Measurements from ENCODE around the gene NOXA1.
"Not testable (repeated sequence)": the region's sequence is repeated elsewhere in the genome, so short reads cannot be mapped to it uniquely, and the experiment has no call there.

Gene NOXA1

GRCh38 chr9:137465000-137465719 is 42.0 kb downstream of the NOXA1 start:
- Histone ChIP-seq H3K36me3 (replicated peaks in 1 of 2; ENCODE audit: control insufficient read depth in 2 of 2, insufficient read depth in 2 of 2, low read length in 2 of 2) (no peaks in the 10 kb centered on the region), H2BK5ac (ENCODE audit: low read length) (peak overlapping the region; percentile 46), H2BK120ac (ENCODE audit: low read depth, low read length) (no peak overlapping the region), H4K91ac (ENCODE audit: low read depth, low read length, poor library complexity) (peak overlapping the region; percentile 12), H3K9me3 (replicated peaks in 1 of 2; ENCODE audit: control insufficient read depth in 2 of 2, insufficient read depth in 1 of 2, low read depth in 1 of 2, low read length in 2 of 2) (peaks cover 0 to 2% of the 10 kb centered on the region in 2 donors), H3K4ac (ENCODE audit: low read length) (no peak overlapping the region), H3K4me2 (ENCODE audit: insufficient read depth, low read length, poor library complexity, severe bottlenecking) (no peak overlapping the region), H3K4me1 (ENCODE audit: control insufficient read depth in 2 of 2, insufficient read depth in 1 of 2, low read depth in 1 of 2, low read length in 2 of 2) (no peaks in the 10 kb centered on the region), H3K23ac (ENCODE audit: low read depth, low read length, poor library complexity) (peak overlapping the region; percentile 73), H3K4me3 (ENCODE audit: low read length in 2 of 2) (no peak overlapping the region), H3K14ac (ENCODE audit: low read length) (peak overlapping the region; percentile 75), H4K8ac (ENCODE audit: low read depth, low read length) (peak overlapping the region; percentile 65), H2AFZ (ENCODE audit: low read length) (no peak overlapping the region), H2BK15ac (ENCODE audit: low read length) (no peak overlapping the region), H3K27me3 (ENCODE audit: control insufficient read depth in 3 of 3, insufficient read depth in 3 of 3, low read depth in 1 of 3, low read length in 3 of 3) (peaks cover 0 to 6% (median 5%) of the 10 kb centered on the region in 3 experiments), H2BK12ac (ENCODE audit: low read length) (no peak overlapping the region), H3K18ac (ENCODE audit: low read length) (no peak overlapping the region), H3K79me1 (ENCODE audit: low read depth, low read length) (no peaks in the 10 kb centered on the region), H2AK5ac (ENCODE audit: low read depth, low read length) (peak overlapping the region; percentile 91), H3K27ac (replicated peaks; ENCODE audit: low read length) (no peak overlapping the region), H3K9ac (ENCODE audit: low read depth, low read length, poor library complexity) (no peak overlapping the region)
- WGBS, 2 donors (ENCODE audit: extremely low coverage in 2 of 2, insufficient read length in 2 of 2, insufficient replicate concordance in 1 of 2) = no CpG with 5 or more reads among the region's 23 CpGs
- no peak for DNase-seq (ENCODE audit: low spot score)

- no peak for DNase-seq (ENCODE audit: low spot score)
- Histone ChIP-seq H3K14ac (ENCODE audit: low read length) (peak overlapping the region; percentile 21), H3K4me3 (ENCODE audit: low read length in 2 of 2) (peak overlapping the region in 1 of 2 donors; percentile 42), H3K23ac (ENCODE audit: low read depth, low read length, poor library complexity) (no peak overlapping the region), H2BK12ac (ENCODE audit: low read length) (no peak overlapping the region), H3K4me1 (ENCODE audit: control insufficient read depth in 2 of 2, insufficient read depth in 1 of 2, low read depth in 1 of 2, low read length in 2 of 2) (no peaks in the 10 kb centered on the region), H3K36me3 (replicated peaks in 1 of 2; ENCODE audit: control insufficient read depth in 2 of 2, insufficient read depth in 2 of 2, low read length in 2 of 2) (no peaks in the 10 kb centered on the region), H2AFZ (ENCODE audit: low read length) (no peak overlapping the region), H3K27me3 (ENCODE audit: control insufficient read depth in 3 of 3, insufficient read depth in 3 of 3, low read depth in 1 of 3, low read length in 3 of 3) (peaks cover 0 to 6% (median 5%) of the 10 kb centered on the region in 3 experiments), H2BK15ac (ENCODE audit: low read length) (peak overlapping the region; percentile 37), H3K27ac (replicated peaks; ENCODE audit: low read length) (no peak overlapping the region), H3K4me2 (ENCODE audit: insufficient read depth, low read length, poor library complexity, severe bottlenecking) (no peak overlapping the region), H2BK120ac (ENCODE audit: low read depth, low read length) (no peak overlapping the region), H3K9ac (ENCODE audit: low read depth, low read length, poor library complexity) (peak overlapping the region; percentile 60), H3K79me1 (ENCODE audit: low read depth, low read length) (no peaks in the 10 kb centered on the region), H4K91ac (ENCODE audit: low read depth, low read length, poor library complexity) (no peak overlapping the region), H3K18ac (ENCODE audit: low read length) (peak overlapping the region; percentile 71), H4K8ac (ENCODE audit: low read depth, low read length) (no peak overlapping the region), H3K9me3 (replicated peaks in 1 of 2; ENCODE audit: control insufficient read depth in 2 of 2, insufficient read depth in 1 of 2, low read depth in 1 of 2, low read length in 2 of 2) (peaks cover 0 to 2% of the 10 kb centered on the region in 2 donors), H2AK5ac (ENCODE audit: low read depth, low read length) (peak overlapping the region; percentile 92), H3K4ac (ENCODE audit: low read length) (no peak overlapping the region), H2BK5ac (ENCODE audit: low read length) (peak overlapping the region; percentile 46)
- no CpG with 5 or more reads among the region's 23 CpGs for WGBS, 2 donors (ENCODE audit: extremely low coverage in 2 of 2, insufficient read length in 2 of 2, insufficient replicate concordance in 1 of 2)
These were observed 42.7 kb downstream of the NOXA1 start for GRCh38 chr9:137465720-137466388.

GRCh38 chr9:137466389-137467085 is 43.3 kb downstream of the NOXA1 start:
- peak overlapping the region; percentile 71 for H3K18ac ChIP-seq (ENCODE audit: low read length)
- not testable (repeated sequence) for H3K4ac ChIP-seq (ENCODE audit: low read length); H2BK5ac ChIP-seq (ENCODE audit: low read length); H4K91ac ChIP-seq (ENCODE audit: low read depth, low read length, poor library complexity); H4K8ac ChIP-seq (ENCODE audit: low read depth, low read length); H3K36me3 ChIP-seq (replicated peaks in 1 of 2; ENCODE audit: control insufficient read depth in 2 of 2, insufficient read depth in 2 of 2, low read length in 2 of 2); H3K27me3 ChIP-seq (ENCODE audit: control insufficient read depth in 3 of 3, insufficient read depth in 3 of 3, low read depth in 1 of 3, low read length in 3 of 3); DNase-seq (ENCODE audit: low spot score); H2BK120ac ChIP-seq (ENCODE audit: low read depth, low read length); H3K4me1 ChIP-seq (ENCODE audit: control insufficient read depth in 2 of 2, insufficient read depth in 1 of 2, low read depth in 1 of 2, low read length in 2 of 2); H3K9ac ChIP-seq (ENCODE audit: low read depth, low read length, poor library complexity); H3K79me1 ChIP-seq (ENCODE audit: low read depth, low read length); H2AFZ ChIP-seq (ENCODE audit: low read length); H3K23ac ChIP-seq (ENCODE audit: low read depth, low read length, poor library complexity); H3K4me2 ChIP-seq (ENCODE audit: insufficient read depth, low read length, poor library complexity, severe bottlenecking); H3K27ac ChIP-seq (replicated peaks; ENCODE audit: low read length); H3K9me3 ChIP-seq (replicated peaks in 1 of 2; ENCODE audit: control insufficient read depth in 2 of 2, insufficient read depth in 1 of 2, low read depth in 1 of 2, low read length in 2 of 2)
- peak overlapping the region; percentile 37 for H2BK15ac ChIP-seq (ENCODE audit: low read length)
- H2AK5ac ChIP-seq (ENCODE audit: low read depth, low read length) = peak overlapping the region; percentile 92
- peak overlapping the region; percentile 58 for H2BK12ac ChIP-seq (ENCODE audit: low read length)
- WGBS, 2 donors (ENCODE audit: extremely low coverage in 2 of 2, insufficient read length in 2 of 2, insufficient replicate concordance in 1 of 2) = no CpG with 5 or more reads among the region's 35 CpGs
- peak overlapping the region; percentile 21 for H3K14ac ChIP-seq (ENCODE audit: low read length)
- peak overlapping the region in 1 of 2 donors; percentile 42 for H3K4me3 ChIP-seq (ENCODE audit: low read length in 2 of 2)

- Histone ChIP-seq H2BK15ac (ENCODE audit: low read length) (peak overlapping the region; percentile 55), H2BK120ac (ENCODE audit: low read depth, low read length) (no peak overlapping the region), H3K36me3 (replicated peaks in 1 of 2; ENCODE audit: control insufficient read depth in 2 of 2, insufficient read depth in 2 of 2, low read length in 2 of 2) (no peaks in the 10 kb centered on the region), H3K27me3 (ENCODE audit: control insufficient read depth in 3 of 3, insufficient read depth in 3 of 3, low read depth in 1 of 3, low read length in 3 of 3) (peaks cover 0 to 5% (median 4%) of the 10 kb centered on the region in 3 experiments), H3K4me1 (ENCODE audit: control insufficient read depth in 2 of 2, insufficient read depth in 1 of 2, low read depth in 1 of 2, low read length in 2 of 2) (no peaks in the 10 kb centered on the region), H2BK12ac (ENCODE audit: low read length) (peak overlapping the region; percentile 58), H3K27ac (replicated peaks; ENCODE audit: low read length) (no peak overlapping the region), H4K8ac (ENCODE audit: low read depth, low read length) (no peak overlapping the region), H2AK5ac (ENCODE audit: low read depth, low read length) (no peak overlapping the region), H2BK5ac (ENCODE audit: low read length) (no peak overlapping the region), H3K23ac (ENCODE audit: low read depth, low read length, poor library complexity) (no peak overlapping the region), H3K9ac (ENCODE audit: low read depth, low read length, poor library complexity) (peak overlapping the region; percentile 30), H3K18ac (ENCODE audit: low read length) (peak overlapping the region; percentile 71), H2AFZ (ENCODE audit: low read length) (no peak overlapping the region), H3K4me3 (ENCODE audit: low read length in 2 of 2) (peak overlapping the region in 1 of 2 donors; percentile 5), H3K79me1 (ENCODE audit: low read depth, low read length) (no peaks in the 10 kb centered on the region), H4K91ac (ENCODE audit: low read depth, low read length, poor library complexity) (no peak overlapping the region), H3K9me3 (replicated peaks in 1 of 2; ENCODE audit: control insufficient read depth in 2 of 2, insufficient read depth in 1 of 2, low read depth in 1 of 2, low read length in 2 of 2) (peaks cover 0 to under 1% of the 10 kb centered on the region in 2 donors), H3K14ac (ENCODE audit: low read length) (no peak overlapping the region), H3K4me2 (ENCODE audit: insufficient read depth, low read length, poor library complexity, severe bottlenecking) (no peak overlapping the region), H3K4ac (ENCODE audit: low read length) (no peak overlapping the region)
- no peak for DNase-seq (ENCODE audit: low spot score)
- no CpG with 5 or more reads among the region's 16 CpGs for WGBS, 2 donors (ENCODE audit: extremely low coverage in 2 of 2, insufficient read length in 2 of 2, insufficient replicate concordance in 1 of 2)
These were observed 44.0 kb downstream of the NOXA1 start for GRCh38 chr9:137467161-137467581.
